Bone marrow (tissue), 2 donors: ENCODE measurements around the gene SHTN1.
A peak's percentile ranks its signal among the peaks of the same experiment; 100 is the strongest.

Source experiments
- DNase-seq, 2 donors: peaks; one replicate each; lab custom pipeline; 2025; lab: John Stamatoyannopoulos, UW

SHTN1 gene, protein sequence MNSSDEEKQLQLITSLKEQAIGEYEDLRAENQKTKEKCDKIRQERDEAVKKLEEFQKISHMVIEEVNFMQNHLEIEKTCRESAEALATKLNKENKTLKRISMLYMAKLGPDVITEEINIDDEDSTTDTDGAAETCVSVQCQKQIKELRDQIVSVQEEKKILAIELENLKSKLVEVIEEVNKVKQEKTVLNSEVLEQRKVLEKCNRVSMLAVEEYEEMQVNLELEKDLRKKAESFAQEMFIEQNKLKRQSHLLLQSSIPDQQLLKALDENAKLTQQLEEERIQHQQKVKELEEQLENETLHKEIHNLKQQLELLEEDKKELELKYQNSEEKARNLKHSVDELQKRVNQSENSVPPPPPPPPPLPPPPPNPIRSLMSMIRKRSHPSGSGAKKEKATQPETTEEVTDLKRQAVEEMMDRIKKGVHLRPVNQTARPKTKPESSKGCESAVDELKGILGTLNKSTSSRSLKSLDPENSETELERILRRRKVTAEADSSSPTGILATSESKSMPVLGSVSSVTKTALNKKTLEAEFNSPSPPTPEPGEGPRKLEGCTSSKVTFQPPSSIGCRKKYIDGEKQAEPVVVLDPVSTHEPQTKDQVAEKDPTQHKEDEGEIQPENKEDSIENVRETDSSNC

DNA sequence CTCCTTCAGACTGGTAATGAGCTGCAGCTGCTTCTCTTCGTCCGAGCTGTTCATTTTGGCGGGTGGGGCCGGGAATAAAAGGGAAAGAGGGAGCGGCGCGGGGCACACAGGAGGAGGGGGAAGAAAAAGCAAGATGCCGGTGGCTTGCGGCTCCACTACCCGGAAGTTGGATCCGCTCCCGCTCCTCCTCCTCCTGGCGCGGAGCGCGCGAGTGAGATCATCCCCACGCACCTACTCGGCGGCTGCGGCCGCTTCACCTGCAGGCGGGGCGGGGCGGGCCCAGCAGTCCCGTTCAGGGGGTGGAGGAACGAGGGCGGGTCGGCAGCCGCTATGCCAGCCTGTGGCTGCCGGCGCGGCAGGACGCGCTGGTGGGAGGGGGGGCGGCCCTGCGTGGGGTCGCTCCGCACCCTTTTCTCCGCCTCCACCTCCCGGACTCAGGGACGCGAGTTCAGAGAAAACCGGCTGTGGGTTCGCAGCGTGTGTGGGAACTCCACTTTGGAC, at the start of gene SHTN1:
Gene SHTN1 (minus strand): TSS at position 162 of the 501 bp plus-strand sequence. CDS start 108 bp downstream, at position 54.
- DNase-seq = peak in 1 of 2 donors; percentile 50

DNA sequence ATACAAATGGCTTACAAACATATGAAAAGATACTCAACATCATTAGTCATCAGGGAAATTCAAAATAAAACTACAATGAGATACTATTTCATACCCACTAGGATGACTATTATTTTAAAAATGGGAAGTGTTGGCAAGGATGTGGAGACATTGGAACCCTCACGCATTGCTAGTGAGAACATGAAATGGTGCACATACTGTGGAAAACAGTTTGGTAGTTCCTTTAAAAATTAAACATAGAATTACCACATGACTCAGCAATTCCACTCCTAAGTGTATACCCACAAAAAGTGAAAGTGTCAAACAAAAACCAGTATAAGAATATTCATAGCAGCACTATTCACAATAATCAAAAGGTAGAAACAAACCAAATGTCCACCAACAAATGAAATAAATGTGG, 48.5 kb upstream of the SHTN1 start:
- DNase-seq = no peak

DNA sequence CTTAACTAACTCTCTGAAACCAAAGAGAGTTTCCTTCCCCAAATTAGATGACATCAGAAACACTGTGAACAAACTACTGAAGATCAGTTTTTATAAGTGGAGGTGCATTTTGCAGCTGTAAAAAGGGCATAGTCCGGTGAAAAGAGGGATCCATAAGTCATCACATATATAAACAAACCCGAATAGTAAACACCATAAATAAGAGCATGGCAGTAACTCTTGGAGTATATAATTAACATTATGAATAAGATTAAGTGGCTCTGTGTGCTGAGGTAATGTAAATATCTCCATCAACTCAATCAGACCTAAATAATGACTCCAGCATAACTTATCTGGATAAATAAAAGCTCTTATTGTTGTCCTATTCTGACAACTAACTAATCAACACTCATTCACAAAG, 43.0 kb upstream of the SHTN1 start:
- no peak for DNase-seq

- no peak for DNase-seq
Observed at GRCh38 chr10:117016266-117016665, 11.3 kb upstream of the SHTN1 start.

DNA sequence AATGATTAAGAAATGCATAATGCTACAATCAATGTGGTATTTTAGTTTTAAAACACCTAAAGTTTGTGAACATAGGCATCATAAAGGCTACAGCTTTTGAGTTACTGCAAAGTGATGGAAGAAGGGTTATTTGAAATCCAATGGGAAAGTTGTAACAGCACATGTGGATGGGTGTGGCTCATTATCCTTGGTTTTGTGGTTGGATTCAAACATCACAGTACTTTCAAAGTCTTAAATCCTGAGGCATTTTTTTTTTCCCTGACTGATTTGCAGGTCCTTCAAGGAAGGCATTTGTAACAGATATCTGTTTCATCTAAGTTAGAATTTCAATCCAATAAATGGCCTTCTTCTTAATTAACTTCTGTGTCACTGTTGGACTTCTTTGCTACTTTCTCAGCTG, 9.8 kb upstream of the SHTN1 start:
- no peak for DNase-seq

- DNase-seq = no peak
Observed at GRCh38 chr10:117007080-117007479, 2.1 kb upstream of the SHTN1 start.

DNA sequence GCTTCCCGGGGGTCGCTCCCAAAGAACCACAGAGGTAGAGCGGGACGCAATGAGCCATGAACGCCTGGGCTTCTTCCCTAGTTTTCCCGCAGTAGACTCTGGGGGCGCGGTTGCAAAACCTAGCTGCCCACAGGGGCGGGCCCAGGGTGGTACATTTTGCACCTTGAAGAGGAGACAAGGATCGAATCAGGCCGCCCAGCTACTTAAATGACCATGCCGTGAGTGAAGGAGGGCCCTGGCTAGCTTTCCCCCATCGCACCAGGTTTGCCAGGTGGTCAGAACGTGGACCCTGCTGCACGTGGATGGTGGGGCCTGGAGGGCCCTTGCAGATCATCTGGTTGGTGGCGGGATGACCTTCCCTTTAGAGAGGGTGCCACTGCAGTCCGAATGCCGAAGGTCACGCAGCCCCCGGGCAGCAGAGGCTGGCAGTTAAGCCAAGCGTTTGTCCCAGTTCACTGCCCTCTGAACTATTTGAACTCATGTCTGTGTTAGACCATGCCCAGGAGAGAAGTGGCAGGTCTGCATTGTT, 604 bp upstream of the SHTN1 start:
- no peak for DNase-seq

- DNase-seq = peak in 1 of 2 donors; percentile 50
Observed at GRCh38 chr10:117004227-117005025, 561 bp downstream of the SHTN1 start.

DNA sequence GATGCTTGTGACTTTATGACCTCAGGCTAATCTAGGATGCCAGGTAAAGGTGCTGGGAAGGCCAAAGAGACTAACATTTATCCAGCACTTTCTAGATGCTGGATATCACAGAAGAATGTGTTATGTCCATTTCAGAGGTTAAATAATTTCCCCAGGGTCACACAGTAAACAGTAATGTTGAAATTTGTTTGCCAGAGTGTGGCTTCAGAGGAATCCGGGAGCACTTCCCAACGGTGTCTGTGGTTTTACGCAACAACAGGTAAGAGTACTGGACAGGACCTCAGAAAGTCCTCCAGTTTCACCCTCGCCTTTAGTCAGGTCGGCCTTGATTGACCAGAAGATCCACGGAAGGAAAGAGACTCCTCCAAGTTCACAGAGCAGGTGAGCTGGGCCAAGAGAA, 1.7 kb downstream of the SHTN1 start:
- no peak for DNase-seq

- DNase-seq = no peak
Observed at GRCh38 chr10:117002206-117002605, 2.8 kb downstream of the SHTN1 start.

DNA sequence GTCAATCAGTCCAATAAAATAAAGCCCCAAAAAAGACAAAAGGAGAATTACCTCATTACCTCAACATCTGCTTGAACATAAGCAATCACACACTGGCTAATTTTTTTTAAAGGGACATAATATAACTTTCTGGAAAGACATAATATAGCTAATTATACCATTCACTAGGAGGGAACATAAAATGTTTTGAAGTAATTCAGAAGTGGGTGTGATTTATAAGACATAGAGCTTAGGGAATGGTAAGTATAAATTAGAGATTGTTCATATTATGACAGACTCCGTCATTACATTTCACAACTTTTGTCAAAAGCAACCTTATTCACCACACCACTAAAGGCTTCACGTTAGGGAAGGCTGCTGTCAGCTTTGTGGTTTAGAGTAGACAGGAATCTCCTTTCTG, 3.8 kb downstream of the SHTN1 start:
- DNase-seq = no peak

- no peak for DNase-seq
Observed at GRCh38 chr10:117000580-117000979, 4.4 kb downstream of the SHTN1 start.

DNA sequence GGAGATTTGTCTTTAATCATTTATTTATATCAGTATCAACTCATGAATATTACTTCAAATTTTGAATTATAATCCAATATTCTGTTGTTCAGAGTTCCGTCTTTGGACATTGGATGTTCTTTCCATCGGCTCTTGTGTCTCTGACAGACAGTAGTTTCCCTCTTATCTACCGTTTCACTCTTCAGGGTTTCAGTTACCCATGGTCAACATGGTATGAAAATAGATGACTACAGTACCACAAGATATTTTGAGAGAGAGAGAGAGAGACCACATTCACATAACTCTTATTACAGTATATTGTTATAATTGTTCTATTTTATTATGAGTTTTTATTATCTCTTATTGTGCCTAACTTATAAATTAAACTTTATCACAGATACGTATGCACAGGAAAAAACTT, 6.8 kb downstream of the SHTN1 start:
- DNase-seq = no peak

- DNase-seq = no peak
Observed at GRCh38 chr10:116997015-116997414, 8.0 kb downstream of the SHTN1 start.

DNA sequence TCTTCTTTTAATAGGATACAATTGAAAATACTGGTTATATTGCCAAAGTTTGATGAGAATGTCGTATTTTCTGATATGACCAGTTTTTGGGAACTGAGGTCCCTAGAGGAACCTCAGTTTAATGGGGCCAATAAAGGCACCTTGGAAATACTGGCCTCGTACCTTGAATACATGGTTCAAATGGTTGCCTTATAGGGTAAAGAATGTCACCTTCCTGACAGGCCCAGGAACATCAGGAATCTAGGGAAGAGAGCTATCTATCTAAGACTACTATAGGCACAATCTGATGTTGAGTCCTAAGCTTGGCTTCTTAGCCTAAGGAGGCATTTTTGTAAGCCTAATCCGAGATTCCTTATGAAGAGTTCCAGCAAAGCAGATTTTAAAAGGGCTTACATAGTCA, 9.3 kb downstream of the SHTN1 start:
- no peak for DNase-seq

DNA sequence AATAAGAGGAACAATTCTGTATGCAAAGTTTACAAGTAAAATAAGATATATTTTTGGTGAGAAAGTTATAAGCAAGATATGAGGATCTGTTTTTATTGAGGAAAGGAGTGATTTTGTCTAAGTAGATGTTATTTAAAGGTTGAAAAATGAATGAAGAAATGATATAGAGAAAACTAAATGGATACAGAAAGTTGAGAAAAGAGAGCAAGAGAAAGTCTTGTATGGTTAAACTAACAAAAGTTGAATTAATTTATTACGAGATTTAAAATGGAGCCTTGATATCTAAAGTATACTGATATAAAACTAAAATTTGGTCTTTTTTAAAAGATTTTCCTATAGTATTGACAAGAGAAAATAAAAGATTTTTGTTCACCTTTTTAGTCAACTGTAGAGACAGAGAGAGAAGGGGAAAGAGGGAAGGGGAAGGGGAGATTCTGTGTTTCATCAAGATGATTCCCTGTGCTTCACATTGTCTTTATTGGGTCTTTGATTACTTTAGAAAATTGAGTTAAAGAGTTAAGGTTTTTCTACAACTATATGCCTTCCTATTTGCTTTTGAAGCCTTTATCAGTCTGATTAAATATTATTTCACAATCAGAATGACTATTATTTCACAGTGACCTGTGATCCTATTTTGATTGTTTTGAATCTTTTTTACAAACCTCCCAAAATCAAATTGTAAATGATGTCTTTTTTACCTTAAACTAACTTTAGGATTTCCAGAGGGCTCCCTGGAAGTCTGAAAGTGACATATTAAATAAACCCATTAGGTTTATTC, 10.7 kb downstream of the SHTN1 start:
- DNase-seq = no peak

DNA sequence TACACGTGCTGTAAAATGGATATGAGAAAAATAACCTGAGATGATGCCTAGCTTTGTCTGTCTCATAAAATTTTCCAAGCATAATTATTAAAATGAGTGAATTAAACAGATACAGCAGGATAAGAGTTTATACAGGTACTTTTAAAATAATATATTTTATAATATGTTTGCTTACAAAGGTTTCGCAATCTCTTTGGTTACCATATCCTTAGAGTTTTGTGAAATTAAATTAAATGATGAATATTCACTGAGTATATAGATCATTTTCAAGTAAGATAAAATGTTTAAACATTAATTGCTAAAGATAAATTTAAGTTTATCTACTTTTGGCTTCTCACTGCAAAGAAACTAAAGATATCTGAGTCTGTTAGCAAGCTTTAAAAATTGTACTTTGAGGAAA, 11.4 kb downstream of the SHTN1 start:
- no peak for DNase-seq

DNA sequence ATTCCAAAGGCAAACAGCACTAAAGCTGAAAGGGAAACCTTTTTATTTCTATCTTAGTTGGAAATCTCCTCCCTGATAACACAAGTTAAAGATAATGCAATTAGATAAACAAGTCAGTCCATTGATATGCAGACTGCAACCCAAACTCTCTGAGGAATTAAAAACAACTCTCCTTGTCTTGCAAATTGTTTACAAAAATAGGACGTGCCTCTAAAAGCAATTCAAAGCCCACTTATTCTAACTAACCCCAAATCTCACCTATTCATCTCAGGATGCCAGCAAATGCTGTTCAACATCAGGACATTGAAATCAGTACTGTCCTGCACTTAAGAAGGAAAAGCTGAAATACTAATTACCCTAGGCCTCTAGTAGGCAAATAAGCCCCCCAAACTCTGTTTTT, 12.8 kb downstream of the SHTN1 start:
- DNase-seq = no peak

DNA sequence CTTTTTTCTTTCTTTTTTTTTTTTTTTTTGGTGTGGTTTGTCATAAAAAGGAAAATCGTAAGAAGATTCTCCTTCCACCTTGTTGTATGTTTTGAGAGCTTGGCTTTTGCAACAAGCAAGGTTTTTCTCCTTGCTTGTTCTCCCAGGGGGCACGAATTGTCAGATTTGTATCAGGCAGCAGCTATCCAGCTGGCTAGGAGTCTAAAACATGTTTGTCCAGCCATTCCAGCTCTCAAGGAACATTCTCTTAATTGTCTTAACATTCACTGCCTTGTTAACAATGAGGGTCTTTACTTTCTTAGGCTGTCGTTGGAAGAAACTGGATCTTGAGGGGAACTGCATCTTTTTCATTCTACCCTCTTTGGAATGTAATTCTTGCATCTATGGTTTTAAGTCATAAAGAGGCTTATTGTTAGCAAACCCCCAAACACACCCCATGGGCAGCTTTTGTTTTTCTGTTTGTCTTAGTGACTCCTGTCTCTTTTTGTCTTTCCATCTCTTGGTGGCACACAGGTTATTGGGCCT, 14.6 kb downstream of the SHTN1 start:
- DNase-seq = no peak

- DNase-seq = no peak
Observed at GRCh38 chr10:116989439-116989838, 15.5 kb downstream of the SHTN1 start.

GRCh38 chr10:116988311-116988710, 16.7 kb downstream of the SHTN1 start:
- DNase-seq = no peak
